Activated T-cell treated with anti-CD3 and anti-CD28 coated beads, Interleukin-2, amount 50 U/mL, for 24 hours (primary cell): ENCODE results near the gene CAMK2B.

Source experiments
- DNase-seq: peaks from one replicate; pipeline ENCODE4 v3.0.0-alpha.2; 2020
- H3K27ac Mint-ChIP-seq: 2 replicates; pipeline ENCODE4 v1.8.0; 2020; ENCODE audit warnings: mild to moderate bottlenecking, mixed read lengths
- H3K27me3 Mint-ChIP-seq: 2 replicates; pipeline ENCODE4 v1.8.0; 2020; ENCODE audit warnings: mixed read lengths
- H3K36me3 Mint-ChIP-seq: 2 replicates; pipeline ENCODE4 v1.8.0; 2020; ENCODE audit warnings: low read depth, mixed read lengths
- H3K4me1 Mint-ChIP-seq: 2 replicates; pipeline ENCODE4 v1.8.0; 2020; ENCODE audit warnings: low read depth, mixed read lengths
- H3K4me3 Mint-ChIP-seq: 2 replicates; pipeline ENCODE4 v1.8.0; 2020; ENCODE audit warnings: mild to moderate bottlenecking, moderate library complexity, mixed read lengths
- H3K9me3 Mint-ChIP-seq: 2 replicates; pipeline ENCODE4 v1.8.0; 2020; ENCODE audit warnings: mixed read lengths

Gene CAMK2B

GRCh38 chr7:44338600-44338999 lies 13.2 kb upstream of the CAMK2B start:
- no peaks in the 10 kb centered on the region for H3K4me1 Mint-ChIP-seq
- no peak overlapping the region for H3K4me3 Mint-ChIP-seq
- no peaks in the 10 kb centered on the region for H3K36me3 Mint-ChIP-seq
- H3K9me3 Mint-ChIP-seq: peaks cover 17% of the 10 kb centered on the region
- H3K27me3 Mint-ChIP-seq: peaks cover 4% of the 10 kb centered on the region
- DNase-seq: no peak
- no peak overlapping the region for H3K27ac Mint-ChIP-seq

- Mint-ChIP-seq H3K27ac (no peak overlapping the region), H3K27me3 (peaks cover 4% of the 10 kb centered on the region), H3K4me1 (no peaks in the 10 kb centered on the region), H3K36me3 (no peaks in the 10 kb centered on the region), H3K4me3 (no peak overlapping the region), H3K9me3 (peaks cover 17% of the 10 kb centered on the region)
- no peak for DNase-seq
Measured at GRCh38 chr7:44336491-44336890, 11.1 kb upstream of the CAMK2B start.

GRCh38 chr7:44335184-44335583 lies 9.8 kb upstream of the CAMK2B start:
- no peak for DNase-seq
- peaks cover 4% of the 10 kb centered on the region for H3K27me3 Mint-ChIP-seq
- no peak overlapping the region for H3K27ac Mint-ChIP-seq
- H3K9me3 Mint-ChIP-seq: peaks cover 17% of the 10 kb centered on the region
- no peaks in the 10 kb centered on the region for H3K4me1 Mint-ChIP-seq
- no peaks in the 10 kb centered on the region for H3K36me3 Mint-ChIP-seq
- H3K4me3 Mint-ChIP-seq: no peak overlapping the region

GRCh38 chr7:44334734-44335097 lies 9.3 kb upstream of the CAMK2B start:
- Mint-ChIP-seq H3K9me3 (peaks cover 17% of the 10 kb centered on the region), H3K4me1 (no peaks in the 10 kb centered on the region), H3K36me3 (no peaks in the 10 kb centered on the region), H3K4me3 (no peak overlapping the region), H3K27ac (no peak overlapping the region), H3K27me3 (peaks cover 4% of the 10 kb centered on the region)
- no peak for DNase-seq

- no peak for DNase-seq
- Mint-ChIP-seq H3K36me3 (no peaks in the 10 kb centered on the region), H3K9me3 (peaks cover 17% of the 10 kb centered on the region), H3K27me3 (peaks cover 4% of the 10 kb centered on the region), H3K4me3 (no peak overlapping the region), H3K4me1 (no peaks in the 10 kb centered on the region), H3K27ac (no peak overlapping the region)
Measured at GRCh38 chr7:44333911-44334733, 8.7 kb upstream of the CAMK2B start.

- peaks cover 8% of the 10 kb centered on the region for H3K9me3 Mint-ChIP-seq
- no peak overlapping the region for H3K4me3 Mint-ChIP-seq
- no peaks in the 10 kb centered on the region for H3K4me1 Mint-ChIP-seq
- no peak for DNase-seq
- H3K27ac Mint-ChIP-seq: no peak overlapping the region
- H3K36me3 Mint-ChIP-seq: no peaks in the 10 kb centered on the region
- H3K27me3 Mint-ChIP-seq: peaks cover 9% of the 10 kb centered on the region
Measured at GRCh38 chr7:44331682-44332081, 6.3 kb upstream of the CAMK2B start.

- Mint-ChIP-seq H3K27ac (no peak overlapping the region), H3K9me3 (no peaks in the 10 kb centered on the region), H3K36me3 (no peaks in the 10 kb centered on the region), H3K27me3 (peaks cover 16% of the 10 kb centered on the region), H3K4me3 (no peak overlapping the region), H3K4me1 (peaks cover 3% of the 10 kb centered on the region)
- no peak for DNase-seq
Measured at GRCh38 chr7:44330331-44330730, 4.9 kb upstream of the CAMK2B start.

- Mint-ChIP-seq H3K36me3 (no peaks in the 10 kb centered on the region), H3K9me3 (no peaks in the 10 kb centered on the region), H3K27ac (no peak overlapping the region)
Measured at GRCh38 chr7:44329888-44330287, 4.5 kb upstream of the CAMK2B start.

GRCh38 chr7:44329081-44329480 lies 3.7 kb upstream of the CAMK2B start:
- H3K27me3 Mint-ChIP-seq: peaks cover 22% of the 10 kb centered on the region
- no peak overlapping the region for H3K4me3 Mint-ChIP-seq
- peaks cover 7% of the 10 kb centered on the region for H3K4me1 Mint-ChIP-seq
- no peak overlapping the region for H3K27ac Mint-ChIP-seq
- DNase-seq: no peak
- no peaks in the 10 kb centered on the region for H3K9me3 Mint-ChIP-seq
- H3K36me3 Mint-ChIP-seq: no peaks in the 10 kb centered on the region

More at GRCh38 chr7:44329888-44330287, 4.5 kb upstream of the CAMK2B start:
- H3K27me3 Mint-ChIP-seq: peaks cover 16% of the 10 kb centered on the region
- H3K4me1 Mint-ChIP-seq: peaks cover 3% of the 10 kb centered on the region
- H3K4me3 Mint-ChIP-seq: no peak overlapping the region
- DNase-seq: no peak

- Mint-ChIP-seq H3K36me3 (no peaks in the 10 kb centered on the region), H3K27ac (no peak overlapping the region), H3K27me3 (peaks cover 33% of the 10 kb centered on the region), H3K4me3 (no peak overlapping the region), H3K9me3 (no peaks in the 10 kb centered on the region), H3K4me1 (peaks cover 7% of the 10 kb centered on the region)
- no peak for DNase-seq
Measured at GRCh38 chr7:44327981-44328380, 2.6 kb upstream of the CAMK2B start.

- H3K9me3 Mint-ChIP-seq: no peaks in the 10 kb centered on the region
- H3K27me3 Mint-ChIP-seq: peaks cover 44% of the 10 kb centered on the region
- no peak overlapping the region for H3K27ac Mint-ChIP-seq
- DNase-seq: no peak
- no peaks in the 10 kb centered on the region for H3K36me3 Mint-ChIP-seq
- H3K4me1 Mint-ChIP-seq: peaks cover 7% of the 10 kb centered on the region
- H3K4me3 Mint-ChIP-seq: no peak overlapping the region
Measured at GRCh38 chr7:44326261-44327125, 1.1 kb upstream of the CAMK2B start.

GRCh38 chr7:44325811-44326241 lies 432 bp upstream of the CAMK2B start:
- H3K9me3 Mint-ChIP-seq: no peaks in the 10 kb centered on the region
- H3K27me3 Mint-ChIP-seq: peaks cover 44% of the 10 kb centered on the region
- no peaks in the 10 kb centered on the region for H3K36me3 Mint-ChIP-seq
- H3K27ac Mint-ChIP-seq: no peak overlapping the region
- peak overlapping the region; percentile 76 for H3K4me3 Mint-ChIP-seq
- no peak for DNase-seq
- H3K4me1 Mint-ChIP-seq: peaks cover 7% of the 10 kb centered on the region

GRCh38 chr7:44324481-44325200 lies 753 bp downstream of the CAMK2B start:
- no peak overlapping the region for H3K27ac Mint-ChIP-seq
- H3K4me1 Mint-ChIP-seq: peaks cover 7% of the 10 kb centered on the region

GRCh38 chr7:44324204-44324480 lies 1.3 kb downstream of the CAMK2B start:
- DNase-seq: no peak
- Mint-ChIP-seq H3K27ac (no peak overlapping the region), H3K27me3 (peaks cover 44% of the 10 kb centered on the region), H3K9me3 (no peaks in the 10 kb centered on the region), H3K4me3 (peak overlapping the region; percentile 66), H3K4me1 (peaks cover 7% of the 10 kb centered on the region), H3K36me3 (no peaks in the 10 kb centered on the region)

More at GRCh38 chr7:44324481-44325200, 753 bp downstream of the CAMK2B start:
- DNase-seq: no peak
- Mint-ChIP-seq H3K4me3 (peak overlapping the region; percentile 66), H3K36me3 (no peaks in the 10 kb centered on the region), H3K27me3 (peaks cover 44% of the 10 kb centered on the region), H3K9me3 (no peaks in the 10 kb centered on the region)
